PC-9 (cell line): ENCODE measurements around the gene LCP1. TPM values are rescaled to one million over a fixed set of nuclear protein-coding genes. Genes with fewer than 3 reads are reported as not detected.
A peak's percentile ranks its signal among the peaks of the same experiment; 100 is the strongest.

Experiments used
- BruUV-seq: library from RNA; stranded (reverse); fragments of 400-500 nt; replicated peaks from 2 replicates; lab custom pipeline; 2021; lab: Mats Ljungman, UMichigan
- CTCF ChIA-PET: fragments of 300-600 bp; sonication (Branson Sonifier 250); formaldehyde crosslinking; loops from one replicate; lab custom pipeline; 2022; ENCODE audit warnings: antibody characterized with exemption; lab: Charles Lee
- POLR2A ChIA-PET: fragments of 300-600 bp; sonication (Branson Sonifier 250); formaldehyde crosslinking; loops from one replicate; lab custom pipeline; 2022; ENCODE audit warnings: antibody characterized with exemption; ENCODE audit not compliant: unreplicated experiment; lab: Charles Lee
- DNase-seq, 2 experiments: peaks; one replicate each; pipeline versions ENCODE4 v3.0.0 to v3.0.0-alpha.2; 2015 to 2022; ENCODE audit warnings: mixed read lengths in 1 of 2
- H2AFZ ChIP-seq: fragments of 200-600 bp; sonication (generic); 2 replicates; pipeline ENCODE4 v1.8.1; 2017; ENCODE audit warnings: antibody characterized with exemption
- H3F3A ChIP-seq: fragments of 200-600 bp; sonication (generic); 2 replicates; pipeline ENCODE4 v1.8.1; 2017; ENCODE audit warnings: antibody characterized with exemption, mild to moderate bottlenecking, low read depth; ENCODE audit not compliant: insufficient read depth
- H3K27ac ChIP-seq: fragments of 200-600 bp; sonication (generic); 2 replicates; pipeline ENCODE4 v1.6.1; 2016; ENCODE audit warnings: mixed run types
- H3K27me3 ChIP-seq: fragments of 200-600 bp; sonication (generic); 2 replicates; pipeline ENCODE4 v1.6.1; 2016; ENCODE audit warnings: low read depth, mixed run types; ENCODE audit not compliant: insufficient read depth
- H3K36me3 ChIP-seq: fragments of 200-600 bp; sonication (generic); 2 replicates; pipeline ENCODE4 v1.6.1; 2016; ENCODE audit warnings: low read depth, mixed run types
- H3K4me1 ChIP-seq: fragments of 200-600 bp; sonication (generic); replicated peaks from 2 replicates; pipeline ENCODE4 v1.6.1; 2016; ENCODE audit warnings: mixed run types; ENCODE audit not compliant: insufficient read depth
- H3K4me2 ChIP-seq: fragments of 200-600 bp; sonication (generic); 2 replicates; pipeline ENCODE4 v1.6.1; 2017; ENCODE audit warnings: mixed run types
- H3K4me3 ChIP-seq: fragments of 200-600 bp; sonication (generic); 2 replicates; pipeline ENCODE4 v1.6.1; 2016; ENCODE audit warnings: mixed run types
- H3K79me2 ChIP-seq: fragments of 200-600 bp; sonication (generic); 2 replicates; pipeline ENCODE4 v1.6.1; 2017; ENCODE audit warnings: low read depth, mixed run types
- H3K9me2 ChIP-seq: fragments of 200-600 bp; sonication (generic); 2 replicates; pipeline ENCODE4 v1.8.1; 2017; ENCODE audit warnings: mild to moderate bottlenecking; ENCODE audit not compliant: insufficient read depth
- H3K9me3 ChIP-seq: fragments of 200-600 bp; sonication (generic); 2 replicates; pipeline ENCODE4 v1.8.1; 2016; ENCODE audit warnings: low read depth; ENCODE audit not compliant: insufficient read depth
- H4K20me1 ChIP-seq: fragments of 200-600 bp; sonication (generic); 2 replicates; pipeline ENCODE4 v1.8.1; 2017; ENCODE audit not compliant: insufficient read depth
- CTCF ChIP-seq: fragments of 200-600 bp; sonication (generic); conservative IDR thresholded peaks from 2 replicates; pipeline ENCODE4 v1.6.1; 2017; ENCODE audit warnings: mixed run types, antibody characterized with exemption, mild to moderate bottlenecking, moderate library complexity
- EZH2 ChIP-seq: fragments of 200-600 bp; sonication (generic); IDR thresholded peaks from 2 replicates; pipeline ENCODE4 v1.8.0; 2017; ENCODE audit warnings: antibody characterized with exemption, low read depth
- intact Hi-C: fragments of 100-400 bp; cut with micrococcal nuclease; formaldehyde crosslinking; loops from one replicate; pipeline ENCODE4 v1.10.0; 2022; ENCODE audit not compliant: unreplicated experiment
- total RNA-seq: library from RNA; stranded (reverse); gene quantifications from 2 replicates; pipeline ENCODE4 v1.2.3, GENCODE V29; 2021

LCP1 gene
- total RNA-seq, 1 experiment from 2014 or later, result 197 TPM

DNA sequence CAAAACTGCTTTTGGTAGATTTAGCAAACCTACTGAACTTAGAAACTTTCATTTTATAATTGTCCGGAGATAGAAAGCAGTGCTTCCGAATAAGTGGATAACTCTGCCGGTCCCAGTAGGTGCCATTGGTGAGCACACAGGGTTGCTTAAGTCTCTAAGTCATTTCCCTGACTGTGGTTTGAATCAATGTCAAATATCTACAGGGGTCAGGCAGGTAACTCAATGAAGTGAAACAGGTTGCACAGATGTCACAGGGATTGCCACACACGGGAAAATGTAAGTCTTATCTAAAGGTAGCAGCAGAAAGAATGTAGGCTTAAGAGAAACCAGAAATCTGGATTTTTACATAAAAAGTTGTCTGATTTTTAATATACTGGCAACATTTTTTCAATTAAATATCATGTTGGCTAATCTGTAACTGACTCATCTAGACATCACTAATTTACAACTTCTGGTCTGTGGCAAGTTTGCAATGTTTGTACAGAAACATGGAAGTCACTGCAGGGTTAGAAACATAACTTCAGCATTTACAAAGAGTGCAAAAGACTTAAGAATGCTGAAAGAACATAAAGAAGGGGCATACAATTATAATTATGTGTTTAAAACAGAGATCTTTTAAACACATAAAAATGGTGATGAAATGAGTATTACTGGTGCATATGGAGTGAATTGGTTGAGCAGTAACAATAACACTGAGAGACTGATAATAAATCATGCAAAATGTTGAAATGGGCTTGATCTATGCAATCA lies 15.5 kb upstream of the LCP1 start:
- intact Hi-C loops, result no loop called here
- POLR2A ChIA-PET, result no interaction called here
- no peak overlapping the region for H3K27ac ChIP-seq
- CTCF ChIA-PET, result no interaction called here
- DNase-seq, result peak in 1 of 2 experiments; percentile 85
- H3K4me3 ChIP-seq, result no peak overlapping the region
- H3K9me3 ChIP-seq, result no peaks in the 10 kb centered on the region
- no peaks in the 10 kb centered on the region for H4K20me1 ChIP-seq
- H2AFZ ChIP-seq, result no peak overlapping the region
- H3K4me1 ChIP-seq, result peaks cover 15% of the 10 kb centered on the region
- H3K79me2 ChIP-seq, result no peaks in the 10 kb centered on the region
- no peaks in the 10 kb centered on the region for H3K27me3 ChIP-seq
- H3K4me2 ChIP-seq, result peak overlapping the region; percentile 32; the same call in 1 of the 2 replicates
- TF ChIP-seq CTCF (no peak), EZH2 (no peak)
- H3K9me2 ChIP-seq, result no peaks in the 10 kb centered on the region
- H3K36me3 ChIP-seq, result no peaks in the 10 kb centered on the region
- no TSS peak for BruUV-seq
- H3F3A ChIP-seq, result peaks cover 9% of the 10 kb centered on the region; the same call in 1 of the 2 replicates

DNA sequence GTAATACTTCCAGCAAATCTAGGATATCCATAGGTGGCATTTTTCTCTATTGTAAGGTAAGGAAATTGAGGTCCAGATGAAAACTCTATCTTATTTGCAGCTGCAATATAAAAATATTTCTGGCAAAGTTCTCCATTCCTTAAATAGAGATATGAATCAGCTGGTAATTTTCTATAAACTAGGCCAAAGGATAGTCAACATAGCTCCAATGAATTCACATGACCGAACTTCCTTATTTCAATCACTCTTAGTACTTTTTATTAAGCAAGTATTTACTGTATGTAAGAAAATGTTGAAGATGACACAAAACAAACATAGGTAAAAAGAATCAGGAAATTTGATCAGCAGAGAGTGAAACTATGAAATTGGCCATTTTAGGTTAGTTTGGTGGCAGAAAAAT lies 13.0 kb upstream of the LCP1 start:
- intact Hi-C loops, result no loop called here
- ChIA-PET POLR2A (no interaction called here), CTCF (no interaction called here)
- Histone ChIP-seq H3F3A (peaks cover 9% of the 10 kb centered on the region; the same call in 1 of the 2 replicates), H3K4me2 (no peak overlapping the region), H3K27me3 (no peaks in the 10 kb centered on the region), H3K4me3 (no peak overlapping the region), H4K20me1 (no peaks in the 10 kb centered on the region), H3K27ac (no peak overlapping the region), H3K9me3 (no peaks in the 10 kb centered on the region), H3K79me2 (no peaks in the 10 kb centered on the region), H3K9me2 (no peaks in the 10 kb centered on the region), H3K36me3 (no peaks in the 10 kb centered on the region), H2AFZ (no peak overlapping the region), H3K4me1 (peaks cover 15% of the 10 kb centered on the region)
- no peak for DNase-seq
- no TSS peak for BruUV-seq
- TF ChIP-seq EZH2, result no peak
- no peak for TF ChIP-seq CTCF

DNA sequence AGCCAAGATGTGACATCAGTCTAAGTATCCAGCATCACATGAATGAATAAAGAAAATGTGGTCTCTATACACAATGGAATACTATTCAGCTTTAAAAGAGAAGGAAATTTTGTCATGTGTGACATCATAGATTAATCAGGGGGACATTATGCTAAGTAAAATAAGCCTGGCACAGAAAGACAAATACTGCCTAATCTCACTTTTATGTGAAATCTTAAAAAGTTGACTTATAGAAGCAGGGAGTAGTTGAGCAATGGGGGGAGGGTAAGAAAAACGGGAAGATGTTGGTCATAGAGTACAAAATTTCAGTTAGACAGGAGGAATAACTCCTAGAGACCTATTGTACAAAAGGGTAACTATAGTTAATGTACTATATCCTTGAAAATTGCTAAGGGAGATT lies 10.4 kb upstream of the LCP1 start:
- CTCF ChIA-PET, result interaction anchor here (0.5 kb wide), 1 partner anchor 471 kb away, joined by 3 read pairs; no protein-coding TSS in a partner anchor
- POLR2A ChIA-PET, result no interaction called here

More for the DNA sequence above, 10.4 kb upstream of the LCP1 start:
- H4K20me1 ChIP-seq, result no peaks in the 10 kb centered on the region
- intact Hi-C loops, result no loop called here
- no peaks in the 10 kb centered on the region for H3K9me3 ChIP-seq
- peaks cover 4% of the 10 kb centered on the region; the same call in 1 of the 2 replicates for H3F3A ChIP-seq
- H3K4me1 ChIP-seq, result peaks cover 11% of the 10 kb centered on the region
- no peak overlapping the region for H3K27ac ChIP-seq
- BruUV-seq, result no TSS peak
- DNase-seq, result no peak
- H2AFZ ChIP-seq, result no peak overlapping the region
- H3K9me2 ChIP-seq, result no peaks in the 10 kb centered on the region
- TF ChIP-seq CTCF (no peak), EZH2 (no peak)
- no peaks in the 10 kb centered on the region for H3K79me2 ChIP-seq
- H3K36me3 ChIP-seq, result no peaks in the 10 kb centered on the region
- no peak overlapping the region for H3K4me3 ChIP-seq
- no peak overlapping the region for H3K4me2 ChIP-seq
- no peaks in the 10 kb centered on the region for H3K27me3 ChIP-seq
